AG04449 (cell line): ENCODE results near the gene GABBR2.

ENCODE experiments used
- CTCF ChIA-PET: fragments of 350-600 bp; formaldehyde crosslinking; extraction: SDS; loops from one replicate; lab custom pipeline; 2021; ENCODE audit warnings: antibody characterized with exemption; lab: Yijun Ruan, JAX
- POLR2A ChIA-PET: fragments of 400-600, 350-600 bp; formaldehyde crosslinking; extraction: SDS; loops from one replicate; lab custom pipeline; 2020; ENCODE audit warnings: antibody characterized with exemption, inconsistent platforms; lab: Yijun Ruan, JAX
- DNase-seq: peaks from one replicate; pipeline ENCODE4 v3.0.0-alpha.2; 2010; ENCODE audit warnings: low read depth, low spot score
- H3K4me3 ChIP-seq: 2 replicates; pipeline ENCODE4 v1.5.1; 2011; ENCODE audit warnings: low read depth, mild to moderate bottlenecking, control low read depth, low read length
- TF ChIP-seq, protein P1 (sequence below): IDR thresholded peaks from one replicate; pipeline ENCODE4 v1.5.1; 2011; ENCODE audit warnings: mild to moderate bottlenecking, moderate library complexity, low read length, control low read depth, inconsistent platforms; ENCODE audit not compliant: insufficient read depth; ENCODE audit errors: missing control alignments

GABBR2 gene

DNA sequence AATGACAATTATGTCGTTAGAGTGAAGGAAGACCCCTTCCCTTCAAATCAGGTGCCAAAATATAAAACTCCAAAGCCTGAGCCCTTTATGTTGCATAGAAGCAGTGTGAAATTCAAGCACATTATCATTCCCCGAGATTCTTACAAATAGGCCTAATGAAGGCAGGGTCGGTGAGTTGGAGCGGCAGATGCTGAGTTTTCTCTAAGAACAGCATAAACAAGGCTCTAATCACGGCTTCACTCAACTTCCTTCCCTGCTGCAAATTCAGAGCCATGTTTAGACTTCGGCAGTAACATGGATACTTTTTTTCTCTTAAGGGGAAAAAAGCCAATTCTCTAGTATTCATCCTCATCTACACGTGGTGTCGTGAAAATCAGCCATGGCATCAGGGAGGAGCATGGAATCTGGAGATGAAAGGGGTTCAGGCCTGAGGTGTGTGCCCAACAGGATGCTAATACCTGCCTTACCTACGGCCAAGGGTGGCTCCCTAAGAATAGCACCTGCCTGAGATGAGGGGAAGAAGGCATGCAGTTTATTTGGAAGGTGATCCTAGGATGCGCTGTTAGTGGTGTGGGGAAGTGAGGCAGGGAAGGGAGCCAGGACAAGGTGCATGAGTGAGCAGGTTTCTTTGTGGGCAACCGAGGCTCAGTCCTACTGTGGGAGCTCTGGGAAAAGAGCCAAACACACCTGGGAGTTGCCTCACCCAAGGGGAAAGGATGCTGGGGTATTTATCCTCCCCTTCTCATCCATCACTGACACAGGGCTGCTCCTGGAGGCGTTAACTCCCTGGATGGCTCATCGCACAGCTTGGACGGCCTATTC, 306.5 kb downstream of the GABBR2 start:
- ChIA-PET POLR2A (no interaction called here), CTCF (no interaction called here)
- H3K4me3 ChIP-seq = no peak overlapping the region
- TF ChIP-seq, protein P1, sequence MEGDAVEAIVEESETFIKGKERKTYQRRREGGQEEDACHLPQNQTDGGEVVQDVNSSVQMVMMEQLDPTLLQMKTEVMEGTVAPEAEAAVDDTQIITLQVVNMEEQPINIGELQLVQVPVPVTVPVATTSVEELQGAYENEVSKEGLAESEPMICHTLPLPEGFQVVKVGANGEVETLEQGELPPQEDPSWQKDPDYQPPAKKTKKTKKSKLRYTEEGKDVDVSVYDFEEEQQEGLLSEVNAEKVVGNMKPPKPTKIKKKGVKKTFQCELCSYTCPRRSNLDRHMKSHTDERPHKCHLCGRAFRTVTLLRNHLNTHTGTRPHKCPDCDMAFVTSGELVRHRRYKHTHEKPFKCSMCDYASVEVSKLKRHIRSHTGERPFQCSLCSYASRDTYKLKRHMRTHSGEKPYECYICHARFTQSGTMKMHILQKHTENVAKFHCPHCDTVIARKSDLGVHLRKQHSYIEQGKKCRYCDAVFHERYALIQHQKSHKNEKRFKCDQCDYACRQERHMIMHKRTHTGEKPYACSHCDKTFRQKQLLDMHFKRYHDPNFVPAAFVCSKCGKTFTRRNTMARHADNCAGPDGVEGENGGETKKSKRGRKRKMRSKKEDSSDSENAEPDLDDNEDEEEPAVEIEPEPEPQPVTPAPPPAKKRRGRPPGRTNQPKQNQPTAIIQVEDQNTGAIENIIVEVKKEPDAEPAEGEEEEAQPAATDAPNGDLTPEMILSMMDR = no peak
- no peak for DNase-seq

DNA sequence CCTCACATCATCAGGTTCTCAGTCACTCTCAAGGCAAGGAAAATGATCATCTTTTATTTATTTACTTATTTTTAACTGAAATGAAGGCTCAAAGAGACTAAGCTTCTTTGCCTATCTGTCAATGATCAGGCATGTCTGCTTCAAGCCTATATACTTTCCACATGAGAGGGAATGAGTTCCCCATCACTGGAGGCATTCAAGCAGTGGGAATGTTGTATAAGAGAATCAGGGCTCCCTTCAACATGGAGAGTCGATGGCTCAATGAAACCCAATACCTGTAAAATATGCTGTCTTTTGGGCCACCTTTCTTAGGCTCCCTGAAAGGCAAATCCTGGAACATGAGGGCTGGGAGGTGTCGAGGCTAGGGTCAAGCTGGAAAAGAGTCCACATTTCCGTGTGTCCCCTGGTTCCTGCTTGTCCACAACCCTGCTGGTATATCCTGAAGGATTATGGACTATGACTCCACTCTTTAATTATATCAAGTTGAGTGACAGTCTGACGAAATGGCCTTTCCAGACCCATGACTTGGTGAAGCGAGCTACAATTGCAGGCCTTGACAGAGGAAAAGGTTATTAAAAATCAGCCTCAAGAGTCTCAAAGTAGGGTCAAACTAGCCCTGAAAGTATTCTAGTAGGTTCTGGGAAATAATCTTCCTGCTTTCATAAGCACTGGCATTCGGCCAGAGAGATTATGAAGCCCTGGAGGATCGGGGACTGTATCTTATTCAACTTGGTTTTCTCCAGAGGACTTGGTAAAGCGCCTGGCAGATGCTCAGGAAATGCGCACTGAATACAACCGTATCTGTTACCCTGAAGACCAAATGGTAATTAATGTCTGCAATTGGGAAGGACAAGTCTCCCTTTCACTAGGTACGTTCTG, 307.4 kb downstream of the GABBR2 start:
- no peak overlapping the region for H3K4me3 ChIP-seq
- ChIA-PET CTCF (no interaction called here), POLR2A (no interaction called here)
- DNase-seq = no peak
- TF ChIP-seq, protein P1 = no peak

DNA sequence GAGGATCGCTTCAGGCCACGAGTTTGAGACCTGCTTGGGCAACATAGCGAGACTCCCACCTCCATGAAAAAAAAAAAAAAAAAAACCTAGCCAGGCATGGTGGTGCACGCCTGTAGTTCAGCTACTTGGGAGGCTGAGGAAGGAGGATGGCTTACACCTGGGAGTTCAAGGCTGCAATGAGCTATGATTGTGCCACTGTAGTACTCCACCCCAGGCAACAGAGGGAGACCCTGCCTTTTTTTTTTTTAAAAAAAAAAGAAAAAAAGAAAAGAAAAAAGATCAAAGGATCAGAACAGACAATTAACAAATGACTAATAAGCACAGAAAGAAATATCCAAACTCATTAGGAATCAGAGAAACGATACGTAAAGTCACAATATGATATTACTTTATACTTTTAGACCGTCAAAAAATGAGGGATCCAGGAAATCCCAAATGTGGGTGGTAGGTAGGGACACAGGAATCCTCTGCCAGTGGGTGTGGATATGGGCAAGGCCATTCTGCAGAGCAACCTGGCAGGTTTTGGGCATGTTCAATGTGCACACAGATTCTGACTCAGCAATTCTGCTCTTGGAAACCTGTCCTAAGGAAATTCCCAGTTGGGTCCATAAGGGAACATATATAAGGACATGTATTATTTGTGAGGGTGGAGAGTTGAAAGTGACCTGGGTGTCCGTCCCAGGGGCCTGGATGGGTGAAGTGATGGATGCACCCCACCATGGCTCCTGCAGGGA, 308.6 kb downstream of the GABBR2 start:
- ChIA-PET POLR2A (no interaction called here), CTCF (interaction anchor here (1.3 to 3.3 kb wide), 2 partner anchors 9 kb away, joined by 5 to 16 read pairs; no protein-coding TSS in a partner anchor)
- TF ChIP-seq, protein P1 = no peak
- no peak for DNase-seq
- no peak overlapping the region for H3K4me3 ChIP-seq

DNA sequence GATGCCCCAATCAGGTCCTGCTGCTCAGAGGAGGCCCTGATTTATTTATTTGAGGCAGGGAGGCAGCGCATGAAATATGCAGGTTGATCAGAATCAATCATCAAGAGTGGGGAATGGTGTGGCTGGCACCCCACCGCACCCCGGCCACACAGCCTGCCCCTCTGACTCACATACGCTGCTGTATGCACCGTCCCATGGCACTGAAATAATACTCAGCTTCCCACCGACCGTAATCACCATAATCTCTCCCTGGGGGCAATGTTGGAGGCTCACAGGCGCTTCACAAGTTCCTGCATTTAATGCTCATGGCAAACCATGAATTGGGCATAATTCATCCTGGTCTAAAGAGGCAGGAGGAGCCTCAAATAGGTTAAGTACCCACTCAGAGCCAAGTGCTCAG, 312.1 kb downstream of the GABBR2 start:
- no peak overlapping the region for H3K4me3 ChIP-seq
- ChIA-PET CTCF (no interaction called here), POLR2A (no interaction called here)
- DNase-seq = no peak
- TF ChIP-seq, protein P1 = no peak

DNA sequence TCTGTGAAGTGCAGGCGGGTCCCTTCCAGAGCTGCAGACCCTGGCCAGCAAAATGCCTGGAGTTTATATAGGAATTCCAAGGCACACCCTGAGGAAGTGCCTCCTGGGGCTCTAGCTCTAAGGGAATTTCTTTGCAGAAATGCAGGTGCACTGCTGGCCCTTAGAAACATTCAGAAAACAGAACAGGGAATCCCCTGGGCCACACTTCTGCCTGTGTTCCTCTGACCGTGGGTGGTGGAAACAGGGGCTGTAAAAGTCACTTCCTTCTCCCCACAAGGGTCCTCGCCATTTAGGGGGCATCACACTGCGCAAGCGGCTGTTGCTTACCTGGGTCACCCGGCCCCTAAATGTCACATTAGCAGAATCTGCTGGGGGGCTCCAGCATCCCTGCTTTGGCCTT, 312.5 kb downstream of the GABBR2 start:
- ChIA-PET CTCF (interaction anchor here (0.9 kb wide), 1 partner anchor 13 kb away, joined by 3 read pairs; no protein-coding TSS in a partner anchor), POLR2A (no interaction called here)
- TF ChIP-seq, protein P1 = no peak
- DNase-seq = no peak
- H3K4me3 ChIP-seq = no peak overlapping the region

DNA sequence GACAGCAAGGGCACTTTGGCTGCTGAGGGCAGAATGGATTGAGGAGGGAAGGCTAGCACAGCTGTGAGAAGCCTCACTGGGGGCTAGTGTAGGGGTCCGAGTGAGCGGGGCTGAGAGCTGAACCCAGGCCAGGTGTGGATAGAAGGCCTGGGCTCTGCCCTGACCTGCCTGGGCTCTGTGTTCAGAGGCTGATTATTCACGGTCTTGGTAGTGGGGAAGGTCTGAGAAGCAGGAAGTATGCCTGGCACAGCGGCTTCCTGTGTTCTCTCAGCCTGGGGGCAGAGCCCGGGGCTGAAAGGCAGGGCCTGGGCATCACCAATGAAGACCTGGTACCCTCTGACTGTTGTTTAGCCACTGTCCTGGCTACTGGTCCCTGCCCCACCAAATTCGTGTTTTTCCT, 316.9 kb downstream of the GABBR2 start:
- H3K4me3 ChIP-seq = no peak overlapping the region
- POLR2A ChIA-PET = no interaction called here
- DNase-seq = no peak
- TF ChIP-seq, protein P1 = no peak
- CTCF ChIA-PET = interaction anchor here (1.7 kb wide), 1 partner anchor 8 kb away, joined by 5 read pairs; no protein-coding TSS in a partner anchor
